Effector CD4-positive, alpha-beta T cell (primary cell): Measurements from ENCODE around the gene UNC80.

Source experiments
- DNase-seq: peaks from one replicate; pipeline ENCODE4 v3.0.0-alpha.2; 2020

The UNC80 gene

DNA sequence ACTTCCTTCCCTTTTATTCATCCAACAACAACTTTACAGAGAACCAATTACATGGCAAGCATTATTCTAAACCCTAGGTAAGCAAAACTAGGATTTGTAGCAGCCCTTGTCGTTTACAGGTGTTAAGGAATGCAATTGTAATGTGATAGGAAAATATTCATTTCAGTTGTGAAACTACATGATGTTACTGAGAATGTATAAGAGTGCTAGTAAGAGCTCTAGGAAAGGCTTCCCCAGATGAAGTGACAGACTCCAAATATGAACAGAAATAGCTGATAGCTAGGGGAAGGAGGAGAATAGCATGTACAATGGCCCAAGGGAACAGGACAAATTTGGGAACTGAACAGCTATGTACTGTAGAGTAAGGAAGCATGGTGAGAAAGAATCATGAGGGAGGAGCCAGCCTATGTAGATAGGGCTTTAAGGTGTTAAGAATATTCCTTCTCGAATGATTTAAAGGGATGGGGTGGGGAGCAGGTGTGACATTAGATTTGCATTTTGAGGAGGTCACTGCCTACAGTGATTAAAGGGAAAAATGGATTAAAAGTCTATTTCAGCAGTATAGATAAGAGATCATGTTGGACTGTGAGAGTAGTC is 262.6 kb downstream of the UNC80 start:
- DNase-seq, result no peak

- DNase-seq, result no peak
Measured at GRCh38 chr2:210035679-210036078, 264.0 kb downstream of the UNC80 start.

DNA sequence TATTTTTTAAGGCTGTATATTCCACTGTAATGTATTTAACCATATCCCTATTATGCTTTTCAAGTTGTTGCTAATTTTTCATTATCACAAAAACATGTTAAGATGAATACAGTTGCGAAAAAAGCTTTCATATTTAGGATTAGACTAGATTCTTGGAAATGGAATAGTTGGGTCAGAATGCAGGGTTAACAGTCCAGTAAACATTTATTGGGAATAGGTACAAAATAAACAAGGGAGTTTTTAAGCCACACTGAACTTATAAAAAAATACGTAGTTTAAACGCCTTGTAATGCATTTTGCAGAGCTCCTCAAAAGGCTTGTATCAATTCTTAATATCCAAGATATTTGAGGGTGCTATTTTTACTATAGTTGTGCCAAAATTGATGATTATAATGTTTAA is 266.4 kb downstream of the UNC80 start:
- no peak for DNase-seq

GRCh38 chr2:210046851-210047500 is 275.3 kb downstream of the UNC80 start:
- no peak for DNase-seq
